Measurements from ENCODE around the gene CREB5.

DNA sequence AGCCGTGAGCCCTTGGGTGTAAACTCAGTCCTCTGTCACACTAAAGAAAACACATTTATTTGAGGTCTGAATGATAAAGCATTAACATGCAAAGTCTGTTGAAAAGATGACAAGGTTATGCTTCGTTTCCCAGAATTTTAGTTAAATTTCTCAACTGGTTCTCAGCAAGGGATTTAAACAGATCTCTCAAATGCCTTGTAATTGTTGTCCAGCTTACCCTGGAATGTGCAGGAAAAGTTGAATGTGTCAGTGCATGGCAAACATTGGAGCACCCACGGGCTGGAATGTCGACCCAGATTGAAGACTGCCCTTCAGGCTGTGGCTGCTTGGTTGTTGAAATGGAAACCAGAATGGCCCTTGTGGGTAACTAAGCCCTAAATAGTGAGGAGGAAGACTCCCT lies 354.0 kb downstream of the CREB5 start:
- TF ChIP-seq, protein P1, sequence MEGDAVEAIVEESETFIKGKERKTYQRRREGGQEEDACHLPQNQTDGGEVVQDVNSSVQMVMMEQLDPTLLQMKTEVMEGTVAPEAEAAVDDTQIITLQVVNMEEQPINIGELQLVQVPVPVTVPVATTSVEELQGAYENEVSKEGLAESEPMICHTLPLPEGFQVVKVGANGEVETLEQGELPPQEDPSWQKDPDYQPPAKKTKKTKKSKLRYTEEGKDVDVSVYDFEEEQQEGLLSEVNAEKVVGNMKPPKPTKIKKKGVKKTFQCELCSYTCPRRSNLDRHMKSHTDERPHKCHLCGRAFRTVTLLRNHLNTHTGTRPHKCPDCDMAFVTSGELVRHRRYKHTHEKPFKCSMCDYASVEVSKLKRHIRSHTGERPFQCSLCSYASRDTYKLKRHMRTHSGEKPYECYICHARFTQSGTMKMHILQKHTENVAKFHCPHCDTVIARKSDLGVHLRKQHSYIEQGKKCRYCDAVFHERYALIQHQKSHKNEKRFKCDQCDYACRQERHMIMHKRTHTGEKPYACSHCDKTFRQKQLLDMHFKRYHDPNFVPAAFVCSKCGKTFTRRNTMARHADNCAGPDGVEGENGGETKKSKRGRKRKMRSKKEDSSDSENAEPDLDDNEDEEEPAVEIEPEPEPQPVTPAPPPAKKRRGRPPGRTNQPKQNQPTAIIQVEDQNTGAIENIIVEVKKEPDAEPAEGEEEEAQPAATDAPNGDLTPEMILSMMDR (IDR thresholded peaks at IDR 0.05) = no peak
- no peak for TF ChIP-seq POLR2AphosphoS5 (IDR thresholded peaks at IDR 0.05)
